Small intestine (tissue), 7 donors: ENCODE data around the gene FGGY. TPM values are rescaled to one million over a fixed set of nuclear protein-coding genes. Genes with fewer than 3 reads are reported as not detected.
A peak's percentile ranks its signal among the peaks of the same experiment; 100 is the strongest.

Experiments used
- DNase-seq, 2 donors: peaks; one replicate each; pipeline versions ENCODE4 v3.0.0 to v3.0.0-alpha.2; 2013
- FAIRE-seq: peaks from 2 replicates; lab custom pipeline; 2012; peaks lifted over from hg19 to GRCh38; lab: Jason Lieb, UNC
- H3K27ac ChIP-seq, 3 donors: one replicate each; pipeline ENCODE4 v1.5.1; 2013; ENCODE audit warnings: low read length in 2 of 3, mild to moderate bottlenecking in 2 of 3, control low read depth in 1 of 3, inconsistent platforms in 1 of 3, low read depth in 1 of 3, moderate library complexity in 1 of 3
- H3K27me3 ChIP-seq, 3 donors: one replicate each; pipeline ENCODE4 v1.6.1; 2013; ENCODE audit warnings: low read length in 3 of 3, inconsistent platforms in 1 of 3; ENCODE audit not compliant: control insufficient read depth in 3 of 3, insufficient read depth in 3 of 3
- H3K36me3 ChIP-seq, 3 donors: one replicate each; pipeline ENCODE4 v1.6.1; 2013; ENCODE audit warnings: low read length in 3 of 3, inconsistent platforms in 1 of 3, low read depth in 1 of 3, mild to moderate bottlenecking in 1 of 3, moderate library complexity in 1 of 3; ENCODE audit not compliant: control insufficient read depth in 3 of 3, insufficient read depth in 2 of 3
- H3K4me1 ChIP-seq, 3 donors: one replicate each; pipeline ENCODE4 v1.6.1; 2013; ENCODE audit warnings: low read length in 2 of 3, inconsistent platforms in 1 of 3, low read depth in 1 of 3, mild to moderate bottlenecking in 1 of 3, moderate library complexity in 1 of 3; ENCODE audit not compliant: control insufficient read depth in 3 of 3, insufficient read depth in 2 of 3
- H3K4me3 ChIP-seq, 3 donors: one replicate each; pipeline ENCODE4 v1.5.1; 2013; ENCODE audit warnings: low read length in 3 of 3, control low read depth in 1 of 3, inconsistent platforms in 1 of 3, low read depth in 1 of 3, mild to moderate bottlenecking in 1 of 3, moderate library complexity in 1 of 3
- H3K9me3 ChIP-seq, 2 donors: one replicate each; pipeline ENCODE4 v1.6.1; 2013; ENCODE audit warnings: low read depth in 1 of 2, low read length in 1 of 2; ENCODE audit not compliant: control insufficient read depth in 2 of 2, insufficient read depth in 1 of 2
- WGBS, 3 donors: extraction: QIAGEN DNeasy Blood & Tissue Kit; methylation state at CpG; one replicate each; pipeline ENCODE4 v1.1.7; 2013; 5-methylcytosine and 5-hydroxymethylcytosine counted together
- polyA plus RNA-seq, 4 donors: library from polyadenylated mRNA; stranded (reverse) in 3 of 4; unstranded in 1 of 4; fragments of 200-250 nt in 3 of 4; fragments of 120-200 nt in 1 of 4; gene quantifications; one replicate each; pipeline versions ENCODE4 v1.2.1 to v1.2.3, GENCODE V29; 2013
- donor health status: healthy with polysubstance abuse.
- donor health status: control.
- donor health status: control.
- donor health status: Bipolar disorder and iron deficiency.
- donor health status: healthy.

Gene FGGY
- polyA plus RNA-seq, 4 donors = 12.3 to 28.0 (median 15.0) TPM

DNA sequence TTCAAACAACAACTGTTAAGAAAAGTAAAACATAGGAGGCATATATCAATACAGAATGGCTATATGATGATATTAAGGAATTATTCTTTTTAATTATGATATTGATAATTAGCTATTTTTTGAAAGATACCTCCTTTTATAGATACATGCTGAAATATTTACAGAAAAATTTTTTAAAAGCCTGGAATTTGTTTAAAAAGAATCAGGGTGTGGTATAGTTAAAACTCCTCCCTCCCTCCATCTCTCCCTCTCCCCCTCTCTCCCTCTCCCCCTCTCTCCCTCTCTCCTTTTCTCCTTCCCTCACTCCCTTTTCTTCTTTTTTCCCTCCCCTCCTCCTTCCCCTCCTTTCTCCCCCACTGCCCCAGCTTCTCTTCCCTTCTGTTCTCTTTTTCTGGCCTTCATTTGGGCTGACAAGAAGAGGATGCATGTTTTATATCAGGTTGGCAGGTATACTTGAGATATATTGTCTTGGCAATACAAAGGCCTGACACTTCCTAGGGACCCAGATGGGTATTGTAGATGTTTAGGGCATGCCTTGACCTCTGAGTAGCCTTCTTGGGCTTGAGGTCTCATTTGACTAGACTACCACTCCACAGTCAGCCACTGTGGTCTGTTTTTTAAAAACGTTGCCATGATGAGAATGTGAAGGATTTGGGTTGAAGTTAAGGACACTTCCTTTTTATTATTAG is 124.5 kb downstream of the FGGY start:
- WGBS, 3 donors = 48 to 67% (median 67%) methylated on average over 1 of the region's 1 CpG
- Histone ChIP-seq H3K4me1 (peaks cover 0 to 8% (median 4%) of the 10 kb centered on the region in 3 donors), H3K36me3 (no peaks in the 10 kb centered on the region), H3K27me3 (no peaks in the 10 kb centered on the region), H3K27ac (no peak overlapping the region), H3K9me3 (no peaks in the 10 kb centered on the region), H3K4me3 (no peak overlapping the region)
- no peak for DNase-seq
- FAIRE-seq = no peak

DNA sequence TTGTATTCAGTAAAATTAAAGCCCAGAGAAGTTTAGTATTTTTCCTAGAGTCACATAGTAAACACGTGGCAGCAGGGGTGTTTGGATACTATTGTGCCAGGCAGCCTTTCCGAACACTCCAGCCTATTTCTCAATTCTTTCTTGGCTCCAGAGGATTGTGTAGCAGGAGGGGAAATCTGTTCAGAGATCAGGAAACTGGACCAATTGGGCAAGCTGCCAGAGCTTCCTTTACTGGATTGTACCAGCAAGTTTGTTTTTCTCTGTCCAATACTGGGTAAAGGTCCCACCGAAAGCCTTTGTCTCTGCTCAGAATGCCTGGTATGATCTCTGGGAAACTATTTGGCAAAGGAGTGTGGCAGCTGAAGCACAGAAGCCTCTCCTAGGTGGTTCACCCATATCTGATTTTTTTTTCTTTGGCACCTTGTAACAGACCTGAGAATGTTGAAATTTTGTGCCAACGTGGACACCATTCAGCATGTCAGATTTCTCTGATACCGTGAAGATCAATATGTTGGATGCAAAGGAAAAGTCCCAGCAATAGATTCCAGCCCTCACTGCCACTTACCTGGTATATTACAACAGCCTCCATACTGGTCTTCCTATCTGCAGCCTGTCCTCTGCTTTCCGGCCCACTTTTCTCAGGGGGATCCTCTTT is 126.2 kb downstream of the FGGY start:
- Histone ChIP-seq H3K27me3 (no peaks in the 10 kb centered on the region), H3K27ac (no peak overlapping the region), H3K9me3 (no peaks in the 10 kb centered on the region), H3K4me3 (no peak overlapping the region), H3K36me3 (peaks cover 0 to 4% (median 0%) of the 10 kb centered on the region in 3 donors), H3K4me1 (peaks cover 0 to 8% (median 4%) of the 10 kb centered on the region in 3 donors)
- FAIRE-seq (no peak), DNase-seq (peak; percentile 20 to 43)
- 27 to 48% (median 43%) methylated on average over 6 of the region's 6 CpGs for WGBS, 3 donors

DNA sequence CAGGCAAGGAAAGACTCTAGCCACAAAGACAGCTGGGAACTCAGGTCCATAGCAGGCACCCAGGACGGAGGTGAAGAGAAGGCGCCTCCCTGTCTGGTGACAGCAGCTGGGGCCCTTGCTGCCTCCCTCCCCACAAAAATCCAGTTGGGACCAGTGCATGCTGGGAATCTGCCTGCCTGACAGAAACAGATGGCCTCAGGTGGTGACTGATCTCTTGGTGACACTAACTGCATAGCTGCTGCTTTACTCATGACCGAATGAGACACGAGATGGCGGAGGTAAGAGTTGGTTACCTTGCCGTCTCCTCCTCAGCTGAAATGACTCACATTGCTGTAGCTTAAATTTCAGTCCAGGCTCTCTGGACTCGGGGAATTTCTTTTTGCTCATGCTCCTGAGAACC is 130.3 kb downstream of the FGGY start:
- no peak for FAIRE-seq
- Histone ChIP-seq H3K4me1 (peaks cover under 1 to 12% (median 5%) of the 10 kb centered on the region in 3 donors), H3K36me3 (peaks cover 0 to 4% (median 0%) of the 10 kb centered on the region in 3 donors), H3K27ac (no peak overlapping the region), H3K9me3 (no peaks in the 10 kb centered on the region), H3K27me3 (no peaks in the 10 kb centered on the region), H3K4me3 (no peak overlapping the region)
- no peak for DNase-seq
- 85 to 92% (median 92%) methylated on average over 7 of the region's 7 CpGs for WGBS, 3 donors

DNA sequence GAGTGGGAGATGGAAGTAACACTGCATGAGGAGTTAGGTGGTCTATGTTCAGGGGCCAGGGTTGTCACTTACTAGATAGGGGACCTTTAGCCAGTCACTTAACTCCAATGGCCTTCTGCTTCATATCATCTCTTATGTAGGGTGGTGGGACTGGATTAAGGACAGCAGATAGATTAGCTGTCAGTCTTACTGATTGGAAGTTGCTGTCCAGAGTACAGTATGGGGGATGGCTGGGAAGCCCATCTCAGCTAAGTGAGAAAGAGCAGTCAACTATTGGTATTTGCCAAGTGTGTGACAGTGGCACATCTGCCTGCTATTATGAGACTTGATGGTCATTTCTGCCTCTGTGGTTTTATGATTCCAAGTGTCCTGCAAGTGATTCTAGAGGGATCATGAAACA is 130.9 kb downstream of the FGGY start:
- no peak for DNase-seq
- Histone ChIP-seq H3K27ac (no peak overlapping the region), H3K27me3 (no peaks in the 10 kb centered on the region), H3K4me1 (peaks cover 3 to 16% (median 5%) of the 10 kb centered on the region in 3 donors), H3K4me3 (no peak overlapping the region), H3K9me3 (no peaks in the 10 kb centered on the region), H3K36me3 (peaks cover 0 to 4% (median 0%) of the 10 kb centered on the region in 3 donors)
- FAIRE-seq = no peak

DNA sequence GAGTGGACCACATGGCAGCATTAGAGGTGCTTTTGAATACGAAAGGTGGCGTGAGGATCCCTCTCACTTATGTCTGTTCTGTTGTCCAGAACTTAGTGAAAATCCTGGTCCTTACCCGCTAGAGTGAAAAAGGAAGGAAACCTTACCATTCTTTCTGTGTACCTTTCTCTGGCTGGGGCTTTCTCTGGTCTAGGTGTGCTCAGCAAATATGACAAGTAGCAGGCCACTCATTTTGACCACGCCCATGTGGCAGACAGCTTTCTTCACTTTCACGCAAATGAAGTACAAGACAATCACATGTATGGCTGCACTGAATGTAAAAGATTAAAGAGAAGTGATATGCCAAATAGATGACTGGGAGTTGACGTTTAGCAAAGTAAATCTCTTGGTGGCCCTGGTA is 131.9 kb downstream of the FGGY start:
- 73 to 87% (median 79%) methylated on average over 6 of the region's 6 CpGs for WGBS, 3 donors
- no peak for FAIRE-seq

DNA sequence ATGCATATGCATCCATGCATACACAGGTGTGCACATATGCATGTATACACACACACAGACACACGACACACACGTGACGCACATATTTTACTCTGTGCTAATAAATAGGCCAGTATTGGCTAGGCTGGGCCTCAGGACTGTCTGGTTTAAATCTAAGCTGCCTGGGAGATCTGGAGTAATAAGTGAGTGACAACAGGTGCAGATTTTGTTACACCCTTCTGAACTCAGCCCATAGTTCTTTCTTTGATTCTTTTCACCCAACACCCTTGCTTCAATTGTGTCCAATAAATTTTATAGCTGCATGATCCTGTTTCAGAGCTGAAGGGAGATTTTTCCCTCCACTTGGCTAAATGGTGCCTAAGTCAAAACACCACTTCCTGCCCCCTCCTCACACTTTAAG is 132.8 kb downstream of the FGGY start:
- WGBS, 3 donors = 25 to 66% (median 48%) methylated on average over 3 of the region's 3 CpGs
- peaks cover 3 to 25% (median 3%) of the 10 kb centered on the region in 3 donors for H3K4me1 ChIP-seq
- H3K4me3 ChIP-seq = no peak overlapping the region
- no peak overlapping the region for H3K27ac ChIP-seq
- peak in 1 of 2 donors; percentile 14 for DNase-seq
- no peaks in the 10 kb centered on the region for H3K27me3 ChIP-seq
- H3K36me3 ChIP-seq = peaks cover 0 to 4% (median 0%) of the 10 kb centered on the region in 3 donors
- no peaks in the 10 kb centered on the region for H3K9me3 ChIP-seq
- FAIRE-seq = no peak

More for the DNA sequence above, 131.9 kb downstream of the FGGY start:
- Histone ChIP-seq H3K36me3 (peaks cover 0 to 4% (median 0%) of the 10 kb centered on the region in 3 donors), H3K27me3 (no peaks in the 10 kb centered on the region), H3K27ac (no peak overlapping the region), H3K4me1 (peaks cover 0 to 20% (median 3%) of the 10 kb centered on the region in 3 donors), H3K4me3 (no peak overlapping the region), H3K9me3 (no peaks in the 10 kb centered on the region)
- DNase-seq = peak; percentile 24 to 48

DNA sequence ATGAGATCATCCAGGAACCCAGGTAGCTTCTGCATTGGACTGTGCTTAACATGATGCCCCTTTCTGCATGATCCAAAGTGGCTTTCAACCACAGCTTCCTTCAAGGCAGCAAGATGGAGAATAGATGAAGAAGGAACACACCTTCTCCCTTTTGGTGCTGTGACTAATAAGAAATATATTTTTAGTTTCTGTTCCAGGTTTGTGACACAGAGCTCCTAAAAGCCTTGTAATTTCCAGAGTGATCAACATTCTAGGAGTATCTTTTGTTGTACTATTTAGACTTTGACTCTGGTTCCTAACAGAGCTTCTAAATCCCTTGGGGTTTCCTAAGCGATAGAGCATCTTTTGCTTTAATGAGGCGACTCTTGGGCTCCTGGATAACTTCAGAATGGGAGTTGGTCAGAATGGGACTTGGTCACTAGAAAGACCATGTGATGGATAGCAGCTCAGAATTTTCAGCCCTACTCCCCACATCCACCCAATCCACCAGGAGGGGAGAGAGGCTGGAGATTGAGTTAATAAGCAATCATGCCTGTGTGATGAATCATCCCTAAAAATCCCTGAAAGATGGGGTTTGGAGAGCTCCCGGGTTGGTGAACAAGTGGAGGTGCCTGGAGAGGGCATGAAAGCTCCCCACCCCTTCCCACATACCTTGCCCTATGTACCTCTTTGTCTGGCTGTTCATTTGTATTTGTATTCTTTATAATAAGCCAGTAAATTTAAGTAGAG is 134.8 kb downstream of the FGGY start:
- peaks cover 3 to 25% (median 3%) of the 10 kb centered on the region in 3 donors for H3K4me1 ChIP-seq
- FAIRE-seq (no peak), DNase-seq (no peak)
- no peak overlapping the region for H3K4me3 ChIP-seq
- H3K27me3 ChIP-seq = no peaks in the 10 kb centered on the region
- H3K36me3 ChIP-seq = peaks cover 0 to 7% (median 0%) of the 10 kb centered on the region in 3 donors
- H3K27ac ChIP-seq = peak overlapping the region in 1 of 3 donors; percentile 86
- H3K9me3 ChIP-seq = no peaks in the 10 kb centered on the region
- 80 to 86% (median 84%) methylated on average over 3 of the region's 3 CpGs for WGBS, 3 donors
